GM12892 (cell line): ENCODE results near the gene SLC28A2.

Experiments used
- POLR2A ChIP-seq: IDR thresholded peaks from 2 replicates; pipeline ENCODE4 v1.6.1; 2011; ENCODE audit warnings: low read depth, low read length, control low read depth
- POLR2AphosphoS5 ChIP-seq: IDR thresholded peaks from 2 replicates; pipeline ENCODE4 v1.6.1; 2011; ENCODE audit warnings: low read depth, low read length, control low read depth

GRCh38 chr15:45306105-45306504, 54.1 kb downstream of the SLC28A2 start:
- TF ChIP-seq POLR2A (no peak), POLR2AphosphoS5 (no peak)
